HG03565 (cell line): ENCODE data around the gene CDKL1.
"Not testable (repeated sequence)": the region's sequence is repeated elsewhere in the genome, so short reads cannot be mapped to it uniquely, and the experiment has no call there.

ENCODE experiments used
- ATAC-seq: cut with Tn5 transposase; IDR thresholded peaks from one replicate; pipeline ENCODE4 v1.9.1; 2021; ENCODE audit warnings: mild to moderate bottlenecking, moderate library complexity; ENCODE audit not compliant: unreplicated experiment

The CDKL1 gene

GRCh38 chr14:50335989-50336824, 60.5 kb downstream of the CDKL1 start:
- ATAC-seq: no peak

GRCh38 chr14:50335389-50335788, 61.3 kb downstream of the CDKL1 start:
- ATAC-seq: no peak

GRCh38 chr14:50334211-50334610, 62.5 kb downstream of the CDKL1 start:
- no peak for ATAC-seq

- no peak for ATAC-seq
Observed at GRCh38 chr14:50333014-50333509, 63.6 kb downstream of the CDKL1 start.

GRCh38 chr14:50331596-50331995, 65.1 kb downstream of the CDKL1 start:
- no peak for ATAC-seq

- peak; percentile 83 for ATAC-seq
Observed at GRCh38 chr14:50321009-50321660, 75.5 kb downstream of the CDKL1 start.

GRCh38 chr14:50320283-50320682, 76.4 kb downstream of the CDKL1 start:
- peak; percentile 31 for ATAC-seq

- ATAC-seq: no peak
Observed at GRCh38 chr14:50319721-50320120, 77.0 kb downstream of the CDKL1 start.

- no peak for ATAC-seq
Observed at GRCh38 chr14:50319293-50319692, 77.4 kb downstream of the CDKL1 start.

- ATAC-seq: no peak
Observed at GRCh38 chr14:50318031-50318626, 78.6 kb downstream of the CDKL1 start.

GRCh38 chr14:50314098-50314497, 82.6 kb downstream of the CDKL1 start:
- ATAC-seq: not testable (repeated sequence)

GRCh38 chr14:50312734-50313054, 84.0 kb downstream of the CDKL1 start:
- ATAC-seq: peak; percentile 17

GRCh38 chr14:50311972-50312733, 84.5 kb downstream of the CDKL1 start, which contains the start of the genes DMAC2L and L2HGDH:
TSS of gene DMAC2L (plus strand) at chr14:50312324. CDS start at chr14:50321488, 9,164 bp downstream.
TSS of gene L2HGDH (minus strand) at chr14:50312229. CDS start at chr14:50312150, 79 bp downstream.
- ATAC-seq: peak; percentile 84

- peak; percentile 9 for ATAC-seq
Observed at GRCh38 chr14:50311337-50311971, 85.2 kb downstream of the CDKL1 start.

GRCh38 chr14:50310445-50310844, 86.2 kb downstream of the CDKL1 start:
- ATAC-seq: no peak

- no peak for ATAC-seq
Observed at GRCh38 chr14:50308363-50308915, 88.2 kb downstream of the CDKL1 start.

- ATAC-seq: no peak
Observed at GRCh38 chr14:50303744-50304471, 92.8 kb downstream of the CDKL1 start.

- ATAC-seq: no peak
Observed at GRCh38 chr14:50301914-50302313, 94.8 kb downstream of the CDKL1 start.

GRCh38 chr14:50299585-50299984, 97.1 kb downstream of the CDKL1 start:
- no peak for ATAC-seq
